Gastrocnemius medialis (tissue), 4 donors: ENCODE data around the gene C1QTNF1. TPM values are rescaled to one million over a fixed set of nuclear protein-coding genes. Genes with fewer than 3 reads are reported as not detected.

Experiments
- ATAC-seq, 2 donors: fragments of 150-250 bp; one replicate each; pipeline ENCODE4 v1.9.1; 2016
- DNase-seq, 2 donors: peaks; one replicate each; pipeline ENCODE4 v3.0.0-alpha.2; 2019
- H3K27ac ChIP-seq, 4 donors: fragments of 200-600 bp; sonication (generic); 1 replicate in 1 of 4; 2 replicates in 3 of 4; pipeline ENCODE4 v1.5.1; 2016 to 2018; ENCODE audit warnings: mild to moderate bottlenecking in 2 of 4, moderate library complexity in 1 of 4
- H3K27me3 ChIP-seq, 3 donors: fragments of 200-600 bp; sonication (generic) in 2 of 3; 1 replicate in 1 of 3; 2 replicates in 2 of 3; pipeline versions ENCODE4 v1.5.1 to v1.6.0; 2016 to 2019; ENCODE audit warnings: mild to moderate bottlenecking in 1 of 3, moderate library complexity in 1 of 3
- H3K36me3 ChIP-seq, 2 donors: fragments of 200-600 bp; sonication (generic) in 1 of 2; one replicate each; pipeline ENCODE4 v1.5.1; 2017 to 2018
- H3K4me1 ChIP-seq, 2 donors: fragments of 200-600 bp; sonication (generic) in 1 of 2; one replicate each; pipeline ENCODE4 v1.5.1; 2016 to 2017; ENCODE audit warnings: mild to moderate bottlenecking in 2 of 2
- H3K4me3 ChIP-seq, 4 donors: fragments of 200-600 bp; sonication (generic) in 3 of 4; 1 replicate in 1 of 4; 2 replicates in 3 of 4; pipeline ENCODE4 v1.5.1; 2016 to 2019; ENCODE audit warnings: mild to moderate bottlenecking in 2 of 4
- H3K9me3 ChIP-seq, 3 donors: fragments of 200-600 bp; sonication (generic) in 2 of 3; 1 replicate in 1 of 3; 2 replicates in 2 of 3; pipeline ENCODE4 v1.5.1; 2016 to 2019
- POLR2A ChIP-seq, 2 donors: fragments of 450-650 bp; IDR thresholded peaks; one replicate each; pipeline ENCODE4 v1.6.1; 2017; ENCODE audit warnings: antibody characterized with exemption in 2 of 2, mild to moderate bottlenecking in 2 of 2, moderate library complexity in 2 of 2
- in situ Hi-C, 4 donors: fragments of 200-750 bp; cut with MboI; loops; one replicate each; pipeline versions ENCODE4 v1.15.0 to v1.8.0; 2017; ENCODE audit warnings: low sequenced_read_pairs in 4 of 4
- intact Hi-C: fragments of 100-400 bp; cut with DNase I; formaldehyde crosslinking; loops from one replicate; pipeline ENCODE4 v1.15.1; 2023; ENCODE audit warnings: low total_unique reads
- total RNA-seq, 4 donors: library from RNA; depleted of rRNA; stranded (reverse); fragments of >200 nt; gene quantifications; one replicate each; pipeline versions ENCODE4 v1.1.0 to v1.2.3, GENCODE V29; 2016
- TF ChIP-seq, protein P1 (sequence below), 5 experiments: fragments of 450-650 bp in 3 of 5; fragments of 200-600 bp in 2 of 5; sonication (generic) in 2 of 5; IDR thresholded peaks in 4 of 5; conservative IDR thresholded peaks in 1 of 5; 1 replicate in 4 of 5; 2 replicates in 1 of 5; pipeline ENCODE4 v1.5.1; 2016 to 2019; ENCODE audit warnings: antibody characterized with exemption in 5 of 5, mild to moderate bottlenecking in 3 of 5, moderate library complexity in 3 of 5

The C1QTNF1 gene
- total RNA-seq, 4 donors from 2014 or later, result 11.1 to 38.6 (median 21.2) TPM

DNA sequence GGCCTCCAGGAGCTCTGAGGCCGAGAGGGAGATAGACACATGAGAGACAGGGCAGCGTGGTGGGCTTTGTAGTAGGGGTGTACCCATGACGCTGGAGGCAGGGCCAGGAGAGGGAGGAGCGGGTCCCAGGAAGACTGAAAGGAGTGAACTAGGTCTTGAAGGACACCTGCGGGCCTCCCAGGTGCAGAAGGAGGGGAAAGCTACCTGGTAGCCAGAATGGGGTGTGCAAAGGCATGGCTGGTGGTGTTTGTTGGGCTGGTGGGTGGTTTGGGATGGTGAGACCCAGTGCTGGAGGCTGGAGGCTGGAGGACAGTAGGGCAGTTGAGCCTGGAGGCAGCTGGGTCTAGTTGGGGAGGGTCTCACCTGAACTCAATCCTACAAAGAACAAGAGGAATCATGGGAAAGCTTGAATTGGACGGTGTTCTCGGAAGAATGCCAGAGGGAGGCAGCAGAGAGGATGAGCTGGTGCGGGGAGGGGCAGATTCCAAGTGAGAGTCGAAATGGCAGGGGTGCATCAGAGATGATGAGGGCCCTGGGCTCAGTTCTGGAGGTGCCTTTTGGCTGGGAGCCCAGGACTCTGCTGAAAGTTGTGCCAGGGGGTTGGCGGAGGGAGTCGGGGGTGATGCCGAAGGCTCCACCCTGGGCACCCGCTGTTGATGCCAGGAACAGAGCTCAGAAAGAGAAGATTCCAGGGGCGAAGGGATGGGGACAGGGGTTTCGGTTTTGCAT is 21.2 kb downstream of the C1QTNF1 start:
- no peak for DNase-seq
- TF ChIP-seq, protein P1, sequence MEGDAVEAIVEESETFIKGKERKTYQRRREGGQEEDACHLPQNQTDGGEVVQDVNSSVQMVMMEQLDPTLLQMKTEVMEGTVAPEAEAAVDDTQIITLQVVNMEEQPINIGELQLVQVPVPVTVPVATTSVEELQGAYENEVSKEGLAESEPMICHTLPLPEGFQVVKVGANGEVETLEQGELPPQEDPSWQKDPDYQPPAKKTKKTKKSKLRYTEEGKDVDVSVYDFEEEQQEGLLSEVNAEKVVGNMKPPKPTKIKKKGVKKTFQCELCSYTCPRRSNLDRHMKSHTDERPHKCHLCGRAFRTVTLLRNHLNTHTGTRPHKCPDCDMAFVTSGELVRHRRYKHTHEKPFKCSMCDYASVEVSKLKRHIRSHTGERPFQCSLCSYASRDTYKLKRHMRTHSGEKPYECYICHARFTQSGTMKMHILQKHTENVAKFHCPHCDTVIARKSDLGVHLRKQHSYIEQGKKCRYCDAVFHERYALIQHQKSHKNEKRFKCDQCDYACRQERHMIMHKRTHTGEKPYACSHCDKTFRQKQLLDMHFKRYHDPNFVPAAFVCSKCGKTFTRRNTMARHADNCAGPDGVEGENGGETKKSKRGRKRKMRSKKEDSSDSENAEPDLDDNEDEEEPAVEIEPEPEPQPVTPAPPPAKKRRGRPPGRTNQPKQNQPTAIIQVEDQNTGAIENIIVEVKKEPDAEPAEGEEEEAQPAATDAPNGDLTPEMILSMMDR (IDR thresholded peaks at IDR 0.05 in 4 of 5, conservative IDR thresholded peaks at IDR 0.05 in 1 of 5), result no peak
- no peak for TF ChIP-seq POLR2A (IDR thresholded peaks at IDR 0.05)
- Histone ChIP-seq H3K36me3 (no peaks in the 10 kb centered on the region), H3K9me3 (no peaks in the 10 kb centered on the region), H3K4me1 (peaks cover 10 to 13% of the 10 kb centered on the region in 2 donors), H3K4me3 (no peak overlapping the region), H3K27ac (no peak overlapping the region), H3K27me3 (peaks cover 0 to 3% (median 0%) of the 10 kb centered on the region in 3 donors)
- intact Hi-C loops, result no loop called here
- in situ Hi-C loops, result loop anchor here in 1 of 4 donors (5.0 kb wide), 1 partner anchor 37 kb away; no protein-coding TSS in a partner anchor
- ATAC-seq, result no peak

DNA sequence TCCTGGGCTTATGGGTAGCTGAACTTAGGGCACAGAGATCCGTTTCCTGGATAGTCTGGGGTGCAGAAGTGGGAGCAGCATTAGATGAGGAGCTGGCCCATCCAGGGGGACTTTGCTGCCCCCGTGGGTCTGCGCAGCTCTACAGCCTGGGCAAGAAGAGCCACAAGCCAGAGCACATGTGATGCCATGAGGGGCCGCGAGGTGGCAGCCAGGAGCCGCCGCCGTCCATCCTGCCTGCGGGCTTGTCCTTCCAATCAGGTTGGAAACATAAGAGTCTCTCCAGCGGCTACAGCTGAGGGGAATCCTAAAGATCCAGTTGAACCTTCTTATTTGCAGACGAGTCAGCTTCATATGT is 21.9 kb downstream of the C1QTNF1 start:
- Histone ChIP-seq H3K27me3 (peaks cover 0 to 3% (median 2%) of the 10 kb centered on the region in 3 donors), H3K36me3 (no peaks in the 10 kb centered on the region), H3K4me1 (peaks cover 10 to 13% of the 10 kb centered on the region in 2 donors), H3K27ac (peak overlapping the region; percentile 51 to 67 (median 59)), H3K4me3 (no peak overlapping the region), H3K9me3 (no peaks in the 10 kb centered on the region)
- TF ChIP-seq, protein P1 (IDR thresholded peaks at IDR 0.05 in 4 of 5, conservative IDR thresholded peaks at IDR 0.05 in 1 of 5), result peak; percentile 72 to 96 (median 86)
- no peak for TF ChIP-seq POLR2A (IDR thresholded peaks at IDR 0.05)
- DNase-seq (peak; percentile 57 to 61), ATAC-seq (peak; percentile 70 to 71)
- in situ Hi-C loops (loop anchor here in 1 of 4 donors (5.0 kb wide), 1 partner anchor 36 kb away; no protein-coding TSS in a partner anchor), intact Hi-C loops (loop anchor here (2.0 kb wide), 1 partner anchor 37 kb away; no protein-coding TSS in a partner anchor)

DNA sequence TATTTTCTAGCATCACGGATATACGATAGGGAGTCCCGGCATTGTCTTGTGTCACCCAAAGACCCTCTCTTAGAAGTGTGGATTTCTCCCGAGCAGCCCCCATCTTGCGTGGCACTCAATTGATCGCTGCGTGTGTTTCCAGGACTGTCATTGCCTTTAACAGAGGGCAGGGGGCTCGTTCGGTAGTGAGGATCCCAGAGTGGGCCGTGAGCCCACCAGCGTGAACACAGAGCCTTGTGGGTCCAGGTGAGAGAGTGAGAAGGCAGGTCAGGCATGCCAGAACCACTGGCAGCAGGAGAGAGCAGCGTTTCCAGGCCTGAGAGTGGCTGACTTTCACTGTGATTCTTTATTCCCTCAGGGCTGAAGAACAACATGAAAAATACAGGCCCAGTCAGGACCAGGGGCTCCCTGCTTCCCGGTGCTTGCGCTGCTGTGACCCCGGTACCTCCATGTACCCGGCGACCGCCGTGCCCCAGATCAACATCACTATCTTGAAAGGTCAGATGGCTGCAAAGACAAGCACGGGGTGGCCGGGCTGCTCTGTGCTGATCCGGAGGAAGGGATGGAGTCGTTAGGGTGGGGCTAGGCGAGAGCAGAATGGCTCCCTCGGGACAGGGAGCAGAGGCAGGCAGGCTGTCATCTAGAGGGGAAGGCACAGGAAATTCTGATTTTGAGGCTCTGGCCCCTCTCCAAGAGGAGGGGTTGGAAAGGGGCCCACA is 22.4 kb downstream of the C1QTNF1 start:
- peaks cover 10 to 13% of the 10 kb centered on the region in 2 donors for H3K4me1 ChIP-seq
- H3K36me3 ChIP-seq, result no peaks in the 10 kb centered on the region
- ATAC-seq, result peak in 1 of 2 donors; percentile 33
- intact Hi-C loops, result loop anchor here (2.0 kb wide), 1 partner anchor 36 kb away; no protein-coding TSS in a partner anchor
- TF ChIP-seq, protein P1 (IDR thresholded peaks at IDR 0.05 in 4 of 5, conservative IDR thresholded peaks at IDR 0.05 in 1 of 5), result peak in 2 of 5 experiments; percentile 5 to 6
- no peak for TF ChIP-seq POLR2A (IDR thresholded peaks at IDR 0.05)
- no peak overlapping the region for H3K4me3 ChIP-seq
- H3K27me3 ChIP-seq, result peaks cover 0 to 3% (median 2%) of the 10 kb centered on the region in 3 donors
- H3K27ac ChIP-seq, result peak overlapping the region; percentile 51 to 67 (median 59)
- peak in 1 of 2 donors; percentile 42 for DNase-seq
- in situ Hi-C loops, result loop anchor here in 1 of 4 donors (5.0 kb wide), 1 partner anchor 36 kb away; no protein-coding TSS in a partner anchor
- no peaks in the 10 kb centered on the region for H3K9me3 ChIP-seq

DNA sequence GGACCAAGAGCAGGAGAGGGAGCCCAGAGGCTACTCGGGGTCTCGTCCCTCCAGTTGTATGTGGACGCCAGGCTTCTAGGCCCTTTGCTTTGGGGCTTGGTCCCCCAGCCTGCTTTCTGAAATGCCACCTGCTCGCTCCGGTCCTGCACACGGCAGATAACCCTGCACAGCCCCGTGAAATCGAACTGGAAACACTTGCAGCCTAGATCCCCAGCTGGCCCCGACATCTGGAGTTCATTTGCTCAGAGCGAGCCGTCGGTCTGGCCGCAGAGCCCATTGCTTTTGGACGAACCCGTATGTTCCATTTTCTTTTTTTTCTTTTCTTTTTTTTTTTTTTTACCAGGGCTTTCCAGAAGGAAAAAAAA is 22.9 kb downstream of the C1QTNF1 start:
- Histone ChIP-seq H3K27ac (peak overlapping the region; percentile 51 to 67 (median 59)), H3K9me3 (no peaks in the 10 kb centered on the region), H3K36me3 (no peaks in the 10 kb centered on the region), H3K27me3 (peaks cover 0 to 3% (median 2%) of the 10 kb centered on the region in 3 donors), H3K4me3 (no peak overlapping the region), H3K4me1 (peaks cover 10 to 13% of the 10 kb centered on the region in 2 donors)
- ATAC-seq, result peak; percentile 30 to 43
- in situ Hi-C loops (loop anchor here in 1 of 4 donors (5.0 kb wide), 1 partner anchor 35 kb away; no protein-coding TSS in a partner anchor), intact Hi-C loops (loop anchor here (2.0 kb wide), 1 partner anchor 36 kb away; no protein-coding TSS in a partner anchor)
- TF ChIP-seq, protein P1 (IDR thresholded peaks at IDR 0.05 in 4 of 5, conservative IDR thresholded peaks at IDR 0.05 in 1 of 5), result no peak
- TF ChIP-seq POLR2A (IDR thresholded peaks at IDR 0.05), result no peak
- DNase-seq, result peak in 1 of 2 donors; percentile 43
